Mesendoderm (in vitro differentiated cells): ENCODE measurements around the gene ARHGEF37.

ENCODE experiments used
- DNase-seq: peaks from one replicate; pipeline ENCODE4 v3.0.0; 2013
- H2AK5ac ChIP-seq: 2 replicates; pipeline ENCODE4 v1.6.1; 2013; ENCODE audit warnings: low read length, inconsistent platforms
- H2BK120ac ChIP-seq: 2 replicates; pipeline ENCODE4 v1.6.1; 2013; ENCODE audit warnings: low read depth, mild to moderate bottlenecking, low read length, moderate library complexity, mixed read lengths
- H2BK15ac ChIP-seq: replicated peaks from 2 replicates; pipeline ENCODE4 v1.6.1; 2013; ENCODE audit warnings: low read depth, mild to moderate bottlenecking, moderate library complexity
- H2BK5ac ChIP-seq: 2 replicates; pipeline ENCODE4 v1.6.1; 2013; ENCODE audit warnings: low read length, inconsistent platforms
- H3K18ac ChIP-seq: 2 replicates; pipeline ENCODE4 v1.6.1; 2013; ENCODE audit warnings: mild to moderate bottlenecking, low read length, mixed read lengths
- H3K23ac ChIP-seq: one replicate; pipeline ENCODE4 v1.6.1; 2013; ENCODE audit warnings: low read length
- H3K27ac ChIP-seq: 2 replicates; pipeline ENCODE4 v1.5.1; 2013; ENCODE audit warnings: low read depth, mild to moderate bottlenecking, inconsistent platforms, low read length, moderate library complexity
- H3K27me3 ChIP-seq: 2 replicates; pipeline ENCODE4 v1.6.1; 2013; ENCODE audit warnings: low read length, control low read depth, mild to moderate bottlenecking, inconsistent platforms; ENCODE audit not compliant: insufficient read depth, poor library complexity
- H3K36me3 ChIP-seq: 2 replicates; pipeline ENCODE4 v1.6.1; 2013; ENCODE audit warnings: low read length, inconsistent platforms; ENCODE audit not compliant: control insufficient read depth, insufficient read depth
- H3K4ac ChIP-seq: one replicate; pipeline ENCODE4 v1.6.1; 2013; ENCODE audit warnings: low read depth, mild to moderate bottlenecking, low read length, moderate library complexity
- H3K4me1 ChIP-seq: 2 replicates; pipeline ENCODE4 v1.6.1; 2013; ENCODE audit warnings: low read depth, low read length, inconsistent platforms; ENCODE audit not compliant: control insufficient read depth
- H3K4me2 ChIP-seq: 2 replicates; pipeline ENCODE4 v1.6.1; 2013; ENCODE audit warnings: low read length
- H3K4me3 ChIP-seq: 2 replicates; pipeline ENCODE4 v1.5.1; 2013; ENCODE audit warnings: mild to moderate bottlenecking, low read length
- H3K56ac ChIP-seq: one replicate; pipeline ENCODE4 v1.6.1; 2013; ENCODE audit warnings: low read length
- H3K79me1 ChIP-seq: 2 replicates; pipeline ENCODE4 v1.6.1; 2013; ENCODE audit warnings: low read length, inconsistent platforms
- H3K79me2 ChIP-seq: 2 replicates; pipeline ENCODE4 v1.6.1; 2013; ENCODE audit warnings: mild to moderate bottlenecking, low read length; ENCODE audit not compliant: control insufficient read depth, insufficient read depth
- H3K9ac ChIP-seq: 2 replicates; pipeline ENCODE4 v1.6.1; 2013; ENCODE audit warnings: low read length, inconsistent platforms
- H4K5ac ChIP-seq: one replicate; pipeline ENCODE4 v1.6.1; 2013; ENCODE audit warnings: low read length
- H4K8ac ChIP-seq: one replicate; pipeline ENCODE4 v1.6.1; 2013; ENCODE audit warnings: low read depth, mild to moderate bottlenecking, control low read depth, low read length, moderate library complexity
- WGBS: extraction: QIAGEN DNeasy Blood & Tissue Kit; methylation state at CpG from one replicate; pipeline ENCODE4 v1.1.7; 2013; ENCODE audit warnings: low lambda C conversion rate, missing lambda C conversion rate; ENCODE audit not compliant: insufficient coverage; ENCODE audit errors: extremely low coverage; 5-methylcytosine and 5-hydroxymethylcytosine counted together

Gene ARHGEF37

DNA sequence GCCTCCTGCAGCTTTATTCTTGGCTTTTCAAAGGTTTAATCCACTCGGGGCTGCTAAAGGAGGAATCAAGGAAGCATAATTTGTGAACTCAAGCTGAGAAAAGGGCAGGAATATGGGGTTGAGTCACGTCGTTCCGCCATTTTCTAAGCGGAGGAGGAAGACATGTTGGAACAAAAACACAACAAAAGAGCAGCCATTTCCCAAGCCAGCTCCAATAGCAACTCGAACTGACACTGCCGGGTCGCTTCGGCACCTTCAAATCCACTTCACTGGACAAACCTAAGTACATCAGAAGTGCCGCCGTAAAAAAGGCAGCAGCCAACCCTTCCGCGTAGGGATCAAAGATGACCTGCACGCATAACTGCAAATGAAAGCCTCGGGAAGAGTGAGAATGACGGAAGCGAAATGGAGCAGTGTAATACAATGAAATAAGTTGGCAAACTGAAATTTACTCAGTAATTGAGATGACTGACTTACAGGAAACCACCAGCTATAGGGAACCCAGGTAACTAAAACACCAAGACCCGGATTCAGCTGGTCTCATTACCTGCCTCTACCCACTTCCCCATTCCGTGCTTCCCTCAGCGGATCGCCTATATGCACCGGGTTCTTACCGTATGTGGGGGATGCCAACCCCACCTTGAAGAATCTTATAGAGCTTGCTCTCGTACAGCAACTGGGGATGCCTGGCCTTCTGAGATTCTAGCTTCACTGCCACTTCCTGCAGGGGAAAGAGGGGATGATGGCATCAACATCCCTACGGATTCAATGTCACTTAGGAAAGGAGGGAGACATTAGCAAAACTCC is 31.6 kb upstream of the ARHGEF37 start:
- Histone ChIP-seq H2BK5ac (peak overlapping the region; percentile 66), H3K4ac (peak overlapping the region; percentile 66), H3K23ac (peak overlapping the region; percentile 70), H3K27me3 (no peaks in the 10 kb centered on the region), H3K4me1 (peaks cover 2% of the 10 kb centered on the region), H2BK15ac (no peak overlapping the region), H3K4me2 (peak overlapping the region; percentile 93), H3K9ac (peak overlapping the region; percentile 100), H3K18ac (peak overlapping the region; percentile 42), H2AK5ac (peak overlapping the region; percentile 16), H3K36me3 (peaks cover 5% of the 10 kb centered on the region), H3K56ac (peak overlapping the region; percentile 97), H4K8ac (no peak overlapping the region), H3K79me1 (peaks cover 2% of the 10 kb centered on the region), H3K27ac (peak overlapping the region; percentile 72), H2BK120ac (no peak overlapping the region), H3K79me2 (peaks cover 63% of the 10 kb centered on the region), H3K4me3 (peak overlapping the region; percentile 100), H4K5ac (peak overlapping the region; percentile 53)
- WGBS, result no CpG with 5 or more reads among the region's 25 CpGs
- peak; percentile 81 for DNase-seq

DNA sequence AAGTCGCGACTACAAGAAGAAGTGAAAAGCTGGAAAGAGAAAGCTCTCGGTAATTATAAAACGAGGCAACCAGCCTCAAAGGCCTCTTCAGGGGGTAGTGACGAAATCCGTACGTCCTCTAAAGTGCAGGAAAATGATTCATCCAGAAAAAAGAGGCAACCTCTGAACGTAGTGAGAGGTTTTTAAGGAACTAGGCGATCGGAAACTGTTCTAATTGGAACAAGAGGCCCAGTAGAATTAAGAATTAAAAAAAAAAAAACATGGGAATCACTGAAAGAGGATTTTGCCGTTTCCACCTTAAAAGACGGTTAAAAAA is 31.1 kb upstream of the ARHGEF37 start:
- Histone ChIP-seq H3K4me2 (peak overlapping the region; percentile 93), H3K18ac (no peak overlapping the region), H2AK5ac (no peak overlapping the region), H3K79me2 (peaks cover 57% of the 10 kb centered on the region), H2BK120ac (no peak overlapping the region), H3K4ac (no peak overlapping the region), H3K4me3 (peak overlapping the region; percentile 100), H3K9ac (peak overlapping the region; percentile 100), H3K27ac (peak overlapping the region; percentile 72), H2BK5ac (no peak overlapping the region), H4K5ac (no peak overlapping the region), H3K36me3 (peaks cover 4% of the 10 kb centered on the region), H3K4me1 (peaks cover 2% of the 10 kb centered on the region), H3K23ac (no peak overlapping the region), H3K27me3 (no peaks in the 10 kb centered on the region), H4K8ac (no peak overlapping the region), H2BK15ac (no peak overlapping the region), H3K56ac (peak overlapping the region; percentile 97), H3K79me1 (peaks cover 2% of the 10 kb centered on the region)
- no CpG with 5 or more reads among the region's 12 CpGs for WGBS
- DNase-seq, result no peak

DNA sequence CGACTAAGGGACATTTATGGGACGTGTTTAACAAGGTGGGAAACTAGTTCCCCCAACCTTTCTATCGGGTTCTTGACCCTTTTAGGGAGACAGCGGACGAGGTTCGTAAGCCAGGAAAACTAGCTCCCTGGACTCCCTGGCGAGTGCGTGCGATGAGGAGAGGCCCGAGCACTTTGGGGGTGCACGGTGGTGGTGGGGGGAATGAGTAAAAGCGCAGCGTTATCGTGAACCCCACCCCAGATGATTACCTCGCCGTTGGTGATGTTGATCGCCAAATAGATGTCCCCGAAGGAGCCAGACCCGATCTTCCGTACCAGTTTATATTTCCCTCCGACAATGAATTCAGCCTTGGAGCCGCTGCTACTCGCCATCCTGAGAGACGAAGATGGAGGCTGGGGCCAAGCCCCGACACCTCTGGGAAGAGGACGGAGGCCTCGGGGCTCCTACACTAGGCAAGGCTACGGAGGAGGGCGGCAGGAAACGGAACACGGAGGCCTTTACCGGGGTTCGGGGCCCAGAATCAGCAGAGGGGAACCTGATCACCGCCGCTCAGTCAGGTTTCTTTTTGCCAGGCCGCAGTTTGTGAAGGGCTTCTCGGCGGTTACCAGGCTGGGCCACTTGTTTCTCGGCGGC is 30.6 kb upstream of the ARHGEF37 start:
- H3K27me3 ChIP-seq, result no peaks in the 10 kb centered on the region
- H3K4ac ChIP-seq, result peak overlapping the region; percentile 94
- H3K23ac ChIP-seq, result peak overlapping the region; percentile 99
- H2AK5ac ChIP-seq, result peak overlapping the region; percentile 52
- H4K5ac ChIP-seq, result no peak overlapping the region
- WGBS, result no CpG with 5 or more reads among the region's 40 CpGs
- no peak overlapping the region for H2BK15ac ChIP-seq
- H3K4me1 ChIP-seq, result peaks cover 2% of the 10 kb centered on the region
- H3K56ac ChIP-seq, result peak overlapping the region; percentile 97
- no peaks in the 10 kb centered on the region for H3K36me3 ChIP-seq
- H3K4me2 ChIP-seq, result peak overlapping the region; percentile 57
- no peak overlapping the region for H2BK120ac ChIP-seq
- H3K9ac ChIP-seq, result peak overlapping the region; percentile 100
- peak overlapping the region; percentile 77 for H4K8ac ChIP-seq
- peaks cover 52% of the 10 kb centered on the region for H3K79me2 ChIP-seq
- H3K79me1 ChIP-seq, result no peaks in the 10 kb centered on the region
- peak overlapping the region; percentile 100 for H3K4me3 ChIP-seq
- DNase-seq, result no peak
- H3K18ac ChIP-seq, result peak overlapping the region; percentile 91
- H2BK5ac ChIP-seq, result peak overlapping the region; percentile 95
- H3K27ac ChIP-seq, result peak overlapping the region; percentile 99

DNA sequence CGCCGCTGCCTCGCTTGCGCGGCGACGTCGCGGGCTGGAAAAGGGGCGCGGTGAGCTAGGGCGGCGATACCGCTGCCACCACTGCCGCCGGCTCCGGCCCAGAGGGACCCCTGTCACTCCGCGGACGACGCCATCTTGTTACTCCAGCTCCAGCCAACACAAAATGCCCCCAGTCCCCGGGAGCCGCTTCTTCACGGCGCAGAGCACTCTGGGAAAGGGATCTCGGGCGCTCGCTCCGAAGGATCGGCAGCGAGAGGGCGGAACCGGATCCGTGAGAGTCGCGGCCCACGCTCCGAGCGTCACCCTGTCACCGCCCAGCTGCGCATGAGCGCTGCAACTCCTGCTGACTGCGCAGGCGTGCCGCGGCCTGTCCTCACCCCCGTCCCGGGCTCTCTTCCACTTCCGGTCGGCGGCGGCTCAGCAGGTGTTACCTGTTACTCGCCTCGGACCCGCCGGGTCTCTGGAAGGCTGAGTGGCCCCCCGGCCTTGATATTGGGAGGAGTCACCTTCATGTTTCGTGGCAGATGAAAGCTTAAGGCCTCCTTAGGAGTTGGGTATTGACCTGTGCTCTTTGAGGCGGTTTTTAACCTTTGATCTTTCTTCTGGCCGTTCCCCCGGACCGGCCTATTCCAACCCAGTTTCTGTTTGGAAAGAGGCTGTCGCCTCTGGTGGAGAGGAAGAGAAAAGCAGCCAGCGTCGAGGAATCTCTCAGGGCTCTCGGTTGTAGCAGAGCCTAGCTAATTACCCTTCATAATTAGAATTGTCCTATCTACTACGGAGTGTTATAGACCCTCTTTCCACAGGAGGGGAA is 29.9 kb upstream of the ARHGEF37 start, which contains the start of gene CSNK1A1:
Gene CSNK1A1 (minus strand): TSS at position 213 of the 811 bp plus-strand sequence. CDS start 475 bp downstream, outside the sequence.
- no peaks in the 10 kb centered on the region for H3K36me3 ChIP-seq
- H3K4me1 ChIP-seq, result peaks cover 2% of the 10 kb centered on the region
- H3K18ac ChIP-seq, result peak within 1 kb of the TSS; percentile 91
- no peak within 1 kb of the TSS for H4K5ac ChIP-seq
- H2BK5ac ChIP-seq, result peak within 1 kb of the TSS; percentile 95
- no CpG with 5 or more reads among the region's 67 CpGs for WGBS
- H2BK120ac ChIP-seq, result no peak within 1 kb of the TSS
- peak within 1 kb of the TSS; percentile 99 for H3K27ac ChIP-seq
- H3K4me3 ChIP-seq, result peak within 1 kb of the TSS; percentile 100
- no peaks in the 10 kb centered on the region for H3K27me3 ChIP-seq
- H3K23ac ChIP-seq, result peak within 1 kb of the TSS; percentile 99
- no peaks in the 10 kb centered on the region for H3K79me1 ChIP-seq
- H2BK15ac ChIP-seq, result no peak within 1 kb of the TSS
- H3K4ac ChIP-seq, result peak within 1 kb of the TSS; percentile 94
- H3K56ac ChIP-seq, result peak within 1 kb of the TSS; percentile 97
- H3K79me2 ChIP-seq, result peaks cover 45% of the 10 kb centered on the region
- H3K4me2 ChIP-seq, result peak within 1 kb of the TSS; percentile 94
- DNase-seq, result peak; percentile 99
- peak within 1 kb of the TSS; percentile 77 for H4K8ac ChIP-seq
- H2AK5ac ChIP-seq, result peak within 1 kb of the TSS; percentile 52
- H3K9ac ChIP-seq, result peak within 1 kb of the TSS; percentile 100

DNA sequence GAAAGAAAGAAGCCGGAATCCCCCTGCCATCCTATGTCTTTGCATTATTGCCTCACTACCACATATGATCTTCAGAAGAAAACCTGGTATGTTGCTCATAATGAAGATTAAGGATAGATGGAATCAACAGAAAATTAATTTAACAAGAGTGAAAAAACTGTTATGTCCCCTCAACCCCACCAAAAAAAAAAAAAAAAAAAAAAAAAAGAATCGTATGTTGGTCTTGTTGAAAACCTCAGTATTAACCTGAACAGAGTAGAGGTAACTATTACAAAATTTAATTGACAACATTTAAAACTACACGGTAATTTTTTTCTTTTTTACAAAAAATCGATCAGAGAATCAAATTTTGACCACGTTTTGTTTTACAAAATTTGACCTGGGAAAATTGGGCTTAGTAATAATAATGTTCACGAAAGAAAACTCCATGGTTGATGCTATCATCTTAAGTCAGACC is 29.2 kb upstream of the ARHGEF37 start:
- no peak overlapping the region for H3K23ac ChIP-seq
- DNase-seq, result no peak
- no peak overlapping the region for H2BK15ac ChIP-seq
- H3K36me3 ChIP-seq, result no peaks in the 10 kb centered on the region
- peak overlapping the region; percentile 94 for H3K4me2 ChIP-seq
- H3K79me2 ChIP-seq, result peaks cover 40% of the 10 kb centered on the region
- WGBS, result no CpG with 5 or more reads among the region's 6 CpGs
- no peak overlapping the region for H2BK120ac ChIP-seq
- no peak overlapping the region for H4K8ac ChIP-seq
- no peaks in the 10 kb centered on the region for H3K27me3 ChIP-seq
- no peak overlapping the region for H2AK5ac ChIP-seq
- H4K5ac ChIP-seq, result no peak overlapping the region
- peak overlapping the region; percentile 39 for H3K18ac ChIP-seq
- H3K4me1 ChIP-seq, result no peaks in the 10 kb centered on the region
- peak overlapping the region; percentile 98 for H3K27ac ChIP-seq
- H3K4ac ChIP-seq, result no peak overlapping the region
- no peaks in the 10 kb centered on the region for H3K79me1 ChIP-seq
- H2BK5ac ChIP-seq, result no peak overlapping the region
- peak overlapping the region; percentile 55 for H3K4me3 ChIP-seq
- peak overlapping the region; percentile 92 for H3K56ac ChIP-seq
- H3K9ac ChIP-seq, result peak overlapping the region; percentile 90
